AG04449 (cell line): ENCODE results near the gene S100B.

Experiments used
- CTCF ChIA-PET: fragments of 350-600 bp; formaldehyde crosslinking; extraction: SDS; loops from one replicate; lab custom pipeline; 2021; ENCODE audit warnings: antibody characterized with exemption; lab: Yijun Ruan, JAX
- POLR2A ChIA-PET: fragments of 400-600, 350-600 bp; formaldehyde crosslinking; extraction: SDS; loops from one replicate; lab custom pipeline; 2020; ENCODE audit warnings: antibody characterized with exemption, inconsistent platforms; lab: Yijun Ruan, JAX
- DNase-seq: peaks from one replicate; pipeline ENCODE4 v3.0.0-alpha.2; 2010; ENCODE audit warnings: low read depth, low spot score
- H3K4me3 ChIP-seq: 2 replicates; pipeline ENCODE4 v1.5.1; 2011; ENCODE audit warnings: low read depth, mild to moderate bottlenecking, control low read depth, low read length
- CTCF ChIP-seq: IDR thresholded peaks from one replicate; pipeline ENCODE4 v1.5.1; 2011; ENCODE audit warnings: mild to moderate bottlenecking, moderate library complexity, low read length, control low read depth, inconsistent platforms; ENCODE audit not compliant: insufficient read depth; ENCODE audit errors: missing control alignments

The S100B gene

GRCh38 chr21:46570631-46571030 is 34.3 kb downstream of the S100B start:
- H3K4me3 ChIP-seq, result no peak overlapping the region
- POLR2A ChIA-PET, result no interaction called here
- TF ChIP-seq CTCF, result no peak
- CTCF ChIA-PET, result interaction anchor here (1.5 kb wide), 1 partner anchor 62 kb away, joined by 4 read pairs; no protein-coding TSS in a partner anchor
- DNase-seq, result no peak

- no peak for TF ChIP-seq CTCF
- CTCF ChIA-PET, result no interaction called here
- DNase-seq, result no peak
- POLR2A ChIA-PET, result no interaction called here
- H3K4me3 ChIP-seq, result no peak overlapping the region
Observed at GRCh38 chr21:46570119-46570518, 34.8 kb downstream of the S100B start.

GRCh38 chr21:46569081-46569480 is 35.8 kb downstream of the S100B start:
- peak; percentile 41 for DNase-seq
- TF ChIP-seq CTCF, result no peak
- CTCF ChIA-PET, result no interaction called here
- POLR2A ChIA-PET, result no interaction called here
- H3K4me3 ChIP-seq, result no peak overlapping the region

- DNase-seq, result no peak
- POLR2A ChIA-PET, result no interaction called here
- CTCF ChIA-PET, result no interaction called here
- no peak overlapping the region for H3K4me3 ChIP-seq
- TF ChIP-seq CTCF, result no peak
Observed at GRCh38 chr21:46568562-46568961, 36.3 kb downstream of the S100B start.

- no peak for DNase-seq
- no peak overlapping the region for H3K4me3 ChIP-seq
- no peak for TF ChIP-seq CTCF
- POLR2A ChIA-PET, result no interaction called here
- CTCF ChIA-PET, result interaction anchor here (0.8 kb wide), 1 partner anchor 72 kb away, joined by 4 read pairs; no protein-coding TSS in a partner anchor
Observed at GRCh38 chr21:46567348-46567747, 37.5 kb downstream of the S100B start.

GRCh38 chr21:46564391-46564790 is 40.5 kb downstream of the S100B start:
- no peak for TF ChIP-seq CTCF
- DNase-seq, result no peak
- ChIA-PET POLR2A (no interaction called here), CTCF (no interaction called here)
- H3K4me3 ChIP-seq, result no peak overlapping the region
